Measurements from ENCODE around the gene EPHA2.

GRCh38 chr1:16132325-16132785 lies 23.5 kb downstream of the EPHA2 start:
- TF ChIP-seq POLR2AphosphoS5 (IDR thresholded peaks at IDR 0.05), result no peak
- TF ChIP-seq CTCF (IDR thresholded peaks at IDR 0.05), result no peak
